Activated T-cell treated with anti-CD3 and anti-CD28 coated beads, Interleukin-2, amount 50 U/mL, for 72 hours (primary cell): ENCODE measurements around the gene LAPTM5. TPM values are rescaled to one million over a fixed set of nuclear protein-coding genes. Genes with fewer than 3 reads are reported as not detected.

Experiments used
- ATAC-seq, 2 donors: fragments of 150-1000 bp; cut with Tn5 transposase; replicated peaks in 1 of 2; 2 replicates each; pipeline ENCODE4 v1.10.0; 2021; ENCODE audit warnings: moderate library complexity in 2 of 2, mild to moderate bottlenecking in 1 of 2
- DNase-seq, 2 donors: peaks; one replicate each; pipeline ENCODE4 v3.0.0; 2021 to 2022; ENCODE audit warnings: mixed read lengths in 1 of 2
- H3K27ac Mint-ChIP-seq: one replicate; pipeline ENCODE4 v1.8.0; 2022; ENCODE audit warnings: mild to moderate bottlenecking, moderate library complexity, mixed read lengths
- H3K27me3 Mint-ChIP-seq: one replicate; pipeline ENCODE4 v1.8.0; 2022; ENCODE audit warnings: low read depth, mixed read lengths
- H3K36me3 Mint-ChIP-seq, 2 donors: one replicate each; pipeline ENCODE4 v1.8.0; 2022; ENCODE audit warnings: mixed read lengths in 2 of 2, mild to moderate bottlenecking in 1 of 2; ENCODE audit not compliant: insufficient read depth in 2 of 2
- H3K4me1 Mint-ChIP-seq: one replicate; pipeline ENCODE4 v1.8.0; 2022; ENCODE audit warnings: low read depth, mixed read lengths
- H3K4me3 Mint-ChIP-seq, 2 donors: one replicate each; pipeline ENCODE4 v1.8.0; 2022; ENCODE audit warnings: mild to moderate bottlenecking in 2 of 2, mixed read lengths in 2 of 2, moderate library complexity in 2 of 2
- H3K9me3 Mint-ChIP-seq, 2 donors: one replicate each; pipeline ENCODE4 v1.8.0; 2022; ENCODE audit warnings: mixed read lengths in 2 of 2
- total RNA-seq, 2 donors: library from RNA; stranded (reverse); gene quantifications; one replicate each; pipeline ENCODE4 v1.2.3, GENCODE V29; 2022

LAPTM5 gene
- total RNA-seq, 2 donors from 2014 or later = 220 to 281 TPM

GRCh38 chr1:30753660-30754123 lies 3.9 kb downstream of the LAPTM5 start:
- Mint-ChIP-seq H3K27me3 (no peaks in the 10 kb centered on the region), H3K4me1 (peaks cover 98% of the 10 kb centered on the region), H3K27ac (peak overlapping the region; percentile 52), H3K36me3 (peaks cover 2 to 19% of the 10 kb centered on the region in 2 donors), H3K9me3 (no peaks in the 10 kb centered on the region), H3K4me3 (peak overlapping the region; percentile 92 to 99)
- DNase-seq (no peak), ATAC-seq (no peak)

- DNase-seq (no peak), ATAC-seq (no peak)
- H3K9me3 Mint-ChIP-seq = no peaks in the 10 kb centered on the region
- H3K27ac Mint-ChIP-seq = peak overlapping the region; percentile 52
- peaks cover 98% of the 10 kb centered on the region for H3K4me1 Mint-ChIP-seq
- no peaks in the 10 kb centered on the region for H3K27me3 Mint-ChIP-seq
- H3K36me3 Mint-ChIP-seq = peaks cover 2 to 19% of the 10 kb centered on the region in 2 donors
- H3K4me3 Mint-ChIP-seq = peak overlapping the region; percentile 92 to 99
Measured at GRCh38 chr1:30753118-30753517, 4.5 kb downstream of the LAPTM5 start.

GRCh38 chr1:30752651-30752908 lies 5.0 kb downstream of the LAPTM5 start:
- DNase-seq (no peak), ATAC-seq (no peak)
- Mint-ChIP-seq H3K36me3 (peaks cover 4 to 19% of the 10 kb centered on the region in 2 donors), H3K4me3 (peak overlapping the region; percentile 92 to 99), H3K27ac (peak overlapping the region; percentile 24), H3K9me3 (no peaks in the 10 kb centered on the region), H3K27me3 (no peaks in the 10 kb centered on the region), H3K4me1 (peaks cover 99% of the 10 kb centered on the region)

DNA sequence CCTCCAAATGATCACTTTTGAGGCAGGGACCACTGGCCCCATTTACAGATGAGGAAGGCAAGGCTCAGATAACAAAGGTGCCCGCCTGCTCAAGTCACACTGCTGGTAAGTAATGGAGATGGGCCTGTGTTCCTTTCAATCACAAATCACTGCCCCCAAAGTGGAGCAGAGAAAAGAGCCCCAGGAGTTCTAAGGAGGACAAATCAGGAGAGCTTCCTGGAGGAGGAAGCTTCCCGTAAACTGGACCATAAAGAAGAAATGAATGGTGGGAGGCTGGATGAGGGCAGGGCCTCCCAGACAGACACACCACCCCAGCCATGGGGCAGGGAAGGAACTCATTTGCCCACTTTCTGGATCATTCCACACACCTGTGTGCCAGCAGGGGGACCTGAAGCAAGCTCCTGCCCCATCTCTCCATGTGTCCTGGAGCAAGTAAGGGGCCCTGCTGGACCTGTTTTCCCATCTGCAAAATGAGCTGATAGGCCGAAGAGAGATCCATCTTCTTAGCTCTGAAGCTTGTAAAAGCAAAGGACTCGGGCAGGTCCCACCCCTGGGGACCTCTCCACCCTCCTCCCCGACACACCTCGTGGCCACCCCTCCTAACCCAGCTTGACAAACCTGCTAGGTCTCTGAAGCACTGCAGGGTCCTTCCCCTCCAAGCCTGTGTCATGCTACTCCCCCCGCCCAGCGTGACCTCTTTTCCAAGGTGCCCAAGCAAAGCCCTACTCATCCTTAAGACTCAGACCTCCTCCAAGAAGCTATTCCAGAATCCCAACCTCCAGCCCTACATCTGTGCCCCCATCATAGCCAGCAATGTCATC lies 5.5 kb downstream of the LAPTM5 start:
- Mint-ChIP-seq H3K27me3 (no peaks in the 10 kb centered on the region), H3K9me3 (no peaks in the 10 kb centered on the region), H3K4me3 (peak overlapping the region; percentile 92 to 99), H3K27ac (peak overlapping the region; percentile 75), H3K36me3 (peaks cover 3 to 19% of the 10 kb centered on the region in 2 donors), H3K4me1 (peaks cover 99% of the 10 kb centered on the region)
- ATAC-seq = no peak
- DNase-seq = no peak

- no peak for DNase-seq
- Mint-ChIP-seq H3K27ac (peak overlapping the region; percentile 98), H3K9me3 (no peaks in the 10 kb centered on the region), H3K4me1 (peaks cover 99% of the 10 kb centered on the region), H3K36me3 (peaks cover 5 to 20% of the 10 kb centered on the region in 2 donors), H3K27me3 (no peaks in the 10 kb centered on the region), H3K4me3 (peak overlapping the region; percentile 86 to 99)
- ATAC-seq = no peak
Measured at GRCh38 chr1:30750731-30751291, 6.8 kb downstream of the LAPTM5 start.

GRCh38 chr1:30749691-30750583 lies 7.6 kb downstream of the LAPTM5 start:
- Mint-ChIP-seq H3K4me1 (peaks cover 99% of the 10 kb centered on the region), H3K36me3 (peaks cover 5 to 17% of the 10 kb centered on the region in 2 donors), H3K9me3 (no peaks in the 10 kb centered on the region), H3K27ac (peak overlapping the region; percentile 98), H3K27me3 (no peaks in the 10 kb centered on the region), H3K4me3 (peak overlapping the region; percentile 86 to 99)
- DNase-seq (peak; percentile 64 to 68), ATAC-seq (peak; percentile 48 to 51)

- H3K4me1 Mint-ChIP-seq = peaks cover 99% of the 10 kb centered on the region
Measured at GRCh38 chr1:30748699-30749401, 8.7 kb downstream of the LAPTM5 start.

DNA sequence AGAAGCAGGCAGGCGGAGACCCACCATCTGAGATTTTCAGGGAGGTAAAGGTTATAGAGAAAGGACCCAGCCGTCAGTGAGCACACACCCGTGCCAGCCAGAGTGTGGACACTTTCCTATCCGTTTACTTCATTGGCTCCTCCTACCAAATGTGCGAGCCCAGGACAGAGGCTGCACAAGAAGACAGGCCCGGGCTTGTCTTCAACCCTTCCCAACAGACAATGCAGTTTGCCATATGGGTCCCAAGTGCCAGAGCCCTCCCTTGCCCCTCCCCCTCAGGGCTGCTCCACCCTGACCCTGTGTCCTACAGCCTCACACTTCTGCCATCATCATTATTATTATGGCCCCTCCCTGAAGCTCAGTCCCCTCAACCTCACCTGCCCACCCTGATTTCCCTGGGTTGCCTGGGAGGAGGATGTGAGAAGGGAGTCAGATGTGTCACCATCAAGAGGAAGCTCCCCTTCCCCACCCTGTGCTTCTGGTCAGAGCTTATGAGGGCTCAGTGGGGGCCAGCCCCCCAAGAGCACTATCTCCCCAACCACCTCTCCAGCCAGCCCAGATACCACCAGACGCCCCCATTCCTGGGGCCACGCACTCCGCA lies 9.4 kb downstream of the LAPTM5 start:
- H3K36me3 Mint-ChIP-seq = peaks cover 5 to 17% of the 10 kb centered on the region in 2 donors
- peak overlapping the region; percentile 86 to 99 for H3K4me3 Mint-ChIP-seq
- peak; percentile 1 for ATAC-seq
- peak overlapping the region; percentile 98 for H3K27ac Mint-ChIP-seq
- no peaks in the 10 kb centered on the region for H3K27me3 Mint-ChIP-seq
- peaks cover 99% of the 10 kb centered on the region for H3K4me1 Mint-ChIP-seq
- no peaks in the 10 kb centered on the region for H3K9me3 Mint-ChIP-seq
- no peak for DNase-seq

More at GRCh38 chr1:30748699-30749401, 8.7 kb downstream of the LAPTM5 start:
- DNase-seq = peak in 1 of 2 donors; percentile 43
- no peaks in the 10 kb centered on the region for H3K27me3 Mint-ChIP-seq
- H3K9me3 Mint-ChIP-seq = no peaks in the 10 kb centered on the region
- peaks cover 5 to 17% of the 10 kb centered on the region in 2 donors for H3K36me3 Mint-ChIP-seq
- peak; percentile 32 to 37 for ATAC-seq
- H3K27ac Mint-ChIP-seq = peak overlapping the region; percentile 98
- H3K4me3 Mint-ChIP-seq = peak overlapping the region; percentile 86 to 99

DNA sequence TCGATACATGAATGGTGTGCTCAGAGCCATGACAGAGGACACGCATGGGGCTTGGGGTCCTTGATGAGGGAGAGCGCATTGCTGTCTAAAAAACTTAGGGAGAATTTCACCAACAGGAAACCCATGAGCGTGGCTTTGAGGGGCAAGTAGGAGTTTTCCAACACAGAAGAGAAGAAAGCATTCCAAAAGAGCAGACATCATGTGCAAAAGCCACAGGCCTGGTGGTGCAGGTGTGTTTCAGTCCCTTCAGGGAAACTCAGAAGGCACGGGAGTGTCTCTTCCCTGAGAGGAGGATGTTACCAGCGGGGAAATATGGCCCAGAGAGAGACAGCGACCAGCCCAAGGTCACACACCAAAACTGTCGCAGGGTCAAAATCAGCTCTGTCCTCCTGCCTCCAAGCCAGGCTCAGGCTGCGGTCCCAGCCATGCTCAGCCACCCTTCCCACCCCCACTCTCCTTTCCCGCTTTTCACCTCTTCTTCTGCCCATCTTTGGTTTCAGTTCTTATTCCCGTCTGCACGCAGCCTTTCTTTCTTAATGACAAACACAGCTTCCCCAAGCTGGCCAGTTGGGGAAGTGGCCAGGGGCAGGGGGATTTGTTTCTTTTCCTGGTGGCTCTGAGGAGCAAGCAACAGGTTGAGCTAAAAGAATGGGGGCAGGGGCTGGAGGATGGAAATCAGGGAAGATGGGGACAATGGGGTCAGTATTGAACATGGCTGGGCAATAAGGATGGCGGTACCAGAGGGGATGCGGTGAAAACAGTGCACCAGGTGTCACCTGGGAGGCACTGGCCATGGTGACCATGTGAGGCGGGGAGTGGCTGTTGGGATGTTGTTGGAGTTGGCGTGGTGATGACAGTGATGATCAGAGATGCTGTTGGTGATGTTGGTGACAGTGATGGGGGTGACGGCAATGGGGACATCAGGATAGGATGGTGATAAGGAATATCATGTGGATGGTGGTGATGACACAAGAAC lies 10.3 kb downstream of the LAPTM5 start:
- Mint-ChIP-seq H3K4me1 (peaks cover 100% of the 10 kb centered on the region), H3K9me3 (no peaks in the 10 kb centered on the region), H3K27me3 (no peaks in the 10 kb centered on the region), H3K27ac (peak overlapping the region; percentile 94), H3K4me3 (peak overlapping the region; percentile 86 to 99), H3K36me3 (peaks cover 5 to 14% of the 10 kb centered on the region in 2 donors)
- ATAC-seq (no peak), DNase-seq (no peak)

DNA sequence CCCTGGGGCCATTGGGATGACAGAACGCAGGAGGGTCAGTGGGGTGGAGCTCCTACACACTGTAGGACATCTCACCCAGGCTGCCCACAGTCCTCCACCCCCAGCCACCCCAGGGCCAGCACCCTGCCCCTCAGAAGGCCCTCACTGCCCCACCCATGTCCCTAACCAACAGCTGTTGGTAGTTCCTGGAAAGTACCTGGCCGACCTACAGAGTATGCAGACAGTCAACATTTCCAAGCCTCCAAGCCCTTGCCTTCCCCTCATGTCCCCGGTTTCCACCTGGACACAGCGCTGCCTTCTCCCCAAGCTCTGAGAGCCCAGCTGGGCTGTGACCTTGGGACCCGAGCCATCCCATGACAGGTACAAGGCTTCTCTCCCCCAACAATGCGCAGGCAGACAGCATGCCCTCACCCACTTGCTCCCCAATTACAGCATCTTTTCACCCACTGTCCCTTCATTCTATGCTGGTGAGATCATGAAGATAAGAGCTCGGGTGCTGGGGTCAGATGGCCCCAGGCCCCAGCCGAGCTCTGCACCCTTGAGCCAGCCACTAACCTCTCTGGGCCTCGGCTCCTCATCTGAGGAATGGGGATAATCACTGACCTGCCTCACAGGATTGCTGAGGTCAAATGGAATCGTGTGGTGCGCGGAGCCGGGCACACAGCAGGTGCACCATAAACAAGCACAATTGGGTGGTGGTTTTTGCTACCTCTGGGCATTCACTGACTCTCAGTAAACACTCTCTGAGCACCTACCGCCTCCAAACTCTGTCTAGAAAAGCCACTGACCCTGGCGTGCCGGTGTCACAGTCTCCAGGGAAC lies 11.2 kb downstream of the LAPTM5 start:
- DNase-seq (no peak), ATAC-seq (no peak)
- Mint-ChIP-seq H3K9me3 (no peaks in the 10 kb centered on the region), H3K27me3 (no peaks in the 10 kb centered on the region), H3K27ac (peak overlapping the region; percentile 94), H3K4me3 (peak overlapping the region; percentile 86 to 99), H3K4me1 (peaks cover 100% of the 10 kb centered on the region), H3K36me3 (peaks cover 5 to 16% of the 10 kb centered on the region in 2 donors)

DNA sequence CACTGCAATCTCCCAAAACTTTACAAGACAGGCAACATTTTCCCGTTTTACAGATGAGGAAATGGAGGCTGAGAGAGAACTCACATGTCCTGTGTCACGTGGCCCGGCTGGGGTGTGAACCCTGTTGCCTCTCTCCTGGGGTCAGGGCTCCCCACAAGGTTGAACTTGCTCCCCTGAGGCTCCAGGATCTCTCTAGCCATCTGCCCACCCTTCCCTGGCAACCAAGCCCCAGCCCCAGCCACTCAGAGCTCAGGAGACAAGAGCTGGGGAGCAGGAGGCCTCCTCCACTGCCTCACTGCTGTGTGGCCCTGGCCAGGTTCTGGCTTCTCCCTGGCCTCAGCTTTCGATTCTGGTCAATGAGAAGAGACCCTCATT lies 11.8 kb downstream of the LAPTM5 start:
- no peaks in the 10 kb centered on the region for H3K9me3 Mint-ChIP-seq
- H3K4me1 Mint-ChIP-seq = peaks cover 100% of the 10 kb centered on the region
- peaks cover 9 to 22% of the 10 kb centered on the region in 2 donors for H3K36me3 Mint-ChIP-seq
- peak overlapping the region; percentile 94 for H3K27ac Mint-ChIP-seq
- peak overlapping the region; percentile 86 to 99 for H3K4me3 Mint-ChIP-seq
- no peaks in the 10 kb centered on the region for H3K27me3 Mint-ChIP-seq
- ATAC-seq (no peak), DNase-seq (no peak)
